Measurements from ENCODE around the gene ZSWIM3.

ZSWIM3 gene

GRCh38 chr20:45927071-45927878 lies 69.9 kb downstream of the ZSWIM3 start:
- DNase-seq (ENCODE audit: low read depth in 2 of 2, low spot score in 1 of 2): no peak
